NCI-H748 treated with DMSO at 0.1 percent for 48 hours (cell line): ENCODE results near the gene FBXO7.

Experiments
- DNase-seq: peaks from one replicate; lab custom pipeline; 2025; lab: John Stamatoyannopoulos, UW

FBXO7 gene

DNA sequence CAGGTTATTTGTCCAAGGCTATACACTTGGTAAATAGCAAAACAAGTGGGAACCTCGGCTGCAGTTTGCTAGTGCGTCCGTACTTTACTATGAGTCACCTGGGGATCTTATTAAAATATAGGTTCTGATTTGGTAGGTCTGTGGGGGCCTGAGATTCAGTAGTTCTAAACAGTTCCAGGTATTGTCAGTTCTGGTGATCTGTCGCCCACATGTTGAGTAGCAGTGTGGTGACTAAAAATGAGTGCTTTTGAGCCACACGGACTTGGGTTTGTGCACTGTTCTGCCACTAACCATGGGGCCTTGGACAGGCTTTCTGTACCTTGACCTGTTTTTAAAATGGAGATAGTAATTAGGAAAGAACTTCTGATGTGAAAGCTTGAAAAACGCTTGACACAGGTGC lies 15.7 kb downstream of the FBXO7 start:
- no peak for DNase-seq

DNA sequence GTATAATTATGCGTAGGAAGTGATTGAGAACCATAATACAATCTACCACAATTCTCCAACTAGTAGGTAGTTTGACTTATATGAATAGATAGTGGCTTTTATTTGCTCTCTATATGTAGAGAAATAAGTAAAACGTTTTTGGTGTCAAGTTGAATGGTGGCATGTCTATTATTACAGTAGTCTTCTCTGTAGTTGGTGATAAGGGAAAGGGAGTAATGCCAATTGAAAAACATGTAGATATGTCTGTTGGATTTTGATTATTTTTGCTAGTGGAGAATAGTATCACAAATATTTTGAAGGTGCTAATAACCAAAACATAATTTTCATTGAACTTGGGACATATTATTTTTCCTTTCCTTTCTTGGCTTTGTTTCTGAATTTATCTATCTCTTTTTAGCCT lies 17.5 kb downstream of the FBXO7 start:
- no peak for DNase-seq

GRCh38 chr22:32493551-32493950 lies 18.9 kb downstream of the FBXO7 start:
- DNase-seq: no peak

GRCh38 chr22:32494971-32495370 lies 20.4 kb downstream of the FBXO7 start:
- DNase-seq: no peak

DNA sequence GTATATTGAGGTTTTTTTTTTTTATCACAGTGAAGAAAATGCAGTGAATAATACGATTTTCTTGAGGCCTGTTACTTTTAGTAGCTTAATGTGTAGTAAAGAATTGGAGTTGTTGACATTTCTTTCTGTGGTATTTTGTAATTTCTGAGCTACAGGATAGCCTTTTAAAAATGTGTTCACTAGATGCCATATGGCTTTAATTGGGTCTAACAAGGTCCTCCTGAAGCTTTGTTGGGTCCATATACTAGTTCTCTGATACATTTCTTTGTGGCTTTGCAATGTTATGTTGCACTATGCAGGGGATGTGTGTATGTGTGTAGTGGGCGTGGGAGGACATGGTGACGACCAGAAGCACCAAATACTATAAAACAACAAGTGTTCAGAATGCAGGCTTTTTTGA lies 25.1 kb downstream of the FBXO7 start:
- DNase-seq: no peak

DNA sequence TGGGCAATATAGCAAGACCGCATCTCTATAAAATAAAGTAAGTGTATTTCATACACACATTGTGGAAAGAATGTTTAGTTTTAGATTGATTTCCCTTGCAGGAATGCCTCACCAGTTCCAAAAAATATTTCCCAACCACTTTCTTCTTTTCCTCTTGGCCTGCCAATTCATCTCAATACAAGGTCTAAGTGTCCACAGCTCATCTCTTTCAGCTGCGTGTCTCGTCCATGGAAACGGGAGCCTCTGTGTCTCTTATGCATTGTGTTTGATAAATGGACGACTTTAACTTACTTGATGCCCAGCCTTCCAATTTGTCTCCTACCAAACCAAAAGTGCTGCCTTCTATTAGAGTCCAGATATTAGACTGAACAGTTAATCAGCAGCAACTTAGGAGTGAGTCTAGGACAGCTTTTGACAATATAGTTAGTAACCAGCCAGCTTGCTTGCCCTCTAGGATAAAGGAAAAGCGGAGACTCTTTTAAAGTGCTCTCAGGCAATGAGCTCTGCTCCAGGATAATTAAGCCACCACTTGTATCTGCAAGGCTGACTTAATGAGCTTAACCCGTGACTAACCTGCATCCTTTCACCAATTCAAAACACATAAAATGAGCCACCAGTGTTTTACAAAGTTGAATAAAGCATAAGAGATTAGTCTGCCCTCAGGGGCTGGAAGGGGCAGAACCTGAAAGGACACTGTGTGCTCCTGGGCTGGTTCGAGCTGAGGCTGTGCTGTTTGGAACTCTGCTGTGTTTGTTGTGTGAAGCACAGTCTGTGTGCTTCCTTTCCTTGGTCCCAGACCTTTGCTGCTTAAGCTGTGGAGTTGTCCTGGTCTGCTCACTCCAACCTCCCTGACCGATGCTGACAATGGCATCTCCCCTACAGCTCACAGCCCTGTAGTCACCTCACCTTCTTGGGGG lies 27.5 kb downstream of the FBXO7 start:
- no peak for DNase-seq

DNA sequence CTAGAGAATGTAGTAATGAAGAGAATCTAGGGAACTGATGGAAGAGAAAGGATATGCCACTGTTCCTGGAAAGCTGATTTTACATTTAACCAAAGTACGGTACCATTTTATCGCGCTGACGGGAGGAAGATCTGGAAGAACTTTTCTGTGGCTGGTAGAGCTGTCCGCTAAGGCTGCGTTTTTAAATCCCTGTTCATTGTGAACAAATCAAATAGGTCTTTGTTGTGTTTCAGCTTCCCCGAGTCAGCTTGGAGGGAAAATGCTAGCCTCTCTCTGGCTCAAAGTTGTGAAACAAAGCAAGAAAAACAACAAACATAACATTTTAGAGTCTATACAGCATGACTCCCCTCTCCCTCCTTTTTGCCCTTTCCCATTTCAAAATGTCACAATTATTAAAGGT lies 34.4 kb downstream of the FBXO7 start:
- DNase-seq: no peak

DNA sequence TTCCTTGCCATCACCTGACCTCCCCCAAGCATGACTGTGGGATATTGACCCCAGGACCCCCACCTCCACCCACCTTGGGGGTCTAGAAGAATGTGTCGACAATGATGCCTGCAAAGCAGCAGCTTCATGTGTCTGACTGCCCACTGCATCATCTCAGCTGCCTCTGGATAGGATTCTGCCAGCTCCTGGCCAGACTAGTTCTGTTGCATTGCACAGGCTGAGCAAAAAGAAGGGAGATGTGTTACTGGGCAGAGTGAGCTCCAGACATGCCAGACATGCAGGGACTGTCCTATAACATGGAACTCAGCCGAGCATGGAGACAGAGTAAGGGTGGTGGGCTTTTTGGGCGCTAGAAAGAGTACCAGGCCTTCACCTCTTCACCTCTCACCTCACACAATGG lies 36.7 kb downstream of the FBXO7 start:
- no peak for DNase-seq

DNA sequence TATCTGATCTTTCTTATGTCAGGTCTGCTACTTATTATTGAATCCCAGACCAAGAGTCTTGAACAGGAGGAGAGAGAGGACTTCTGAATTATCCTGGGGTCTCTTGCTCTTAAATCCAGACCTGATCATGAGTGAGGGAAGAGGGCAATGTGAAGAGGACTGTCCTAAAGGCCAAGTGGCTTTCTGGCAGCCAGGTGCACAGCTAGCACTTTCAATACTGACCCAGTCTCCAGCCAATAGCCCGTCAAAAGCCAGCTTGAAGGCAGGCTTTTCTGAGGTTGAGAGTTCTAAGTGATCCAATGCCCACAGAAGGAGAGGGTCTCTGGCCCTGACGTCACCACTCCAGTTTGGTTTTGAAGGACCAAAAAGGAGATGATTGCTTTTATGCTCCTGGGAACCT lies 37.2 kb downstream of the FBXO7 start:
- no peak for DNase-seq

GRCh38 chr22:32512267-32512982 lies 37.8 kb downstream of the FBXO7 start:
- no peak for DNase-seq

- no peak for DNase-seq
Measured at GRCh38 chr22:32515084-32515483, 40.5 kb downstream of the FBXO7 start.

DNA sequence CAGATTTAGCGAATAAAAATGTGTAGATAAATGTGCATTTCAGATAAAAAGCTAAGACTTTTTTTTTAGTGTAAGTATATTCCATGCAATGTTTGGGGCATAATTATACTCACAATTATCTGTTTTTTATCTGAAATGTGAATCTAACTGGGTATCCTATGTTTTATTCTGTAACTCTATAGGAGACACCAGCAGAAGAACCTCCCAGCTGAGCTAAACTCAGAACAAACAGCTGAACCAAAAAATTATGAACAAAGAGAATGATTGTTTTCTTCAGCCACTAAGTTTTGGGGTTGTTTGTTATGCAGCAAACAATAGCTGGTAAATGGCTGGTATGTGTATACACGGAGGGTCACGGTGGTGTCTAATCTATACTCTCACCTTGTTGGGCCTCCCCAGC lies 42.9 kb downstream of the FBXO7 start:
- no peak for DNase-seq

GRCh38 chr22:32517921-32518320 lies 43.3 kb downstream of the FBXO7 start:
- DNase-seq: no peak

- DNase-seq: no peak
Measured at GRCh38 chr22:32518381-32518780, 43.8 kb downstream of the FBXO7 start.

DNA sequence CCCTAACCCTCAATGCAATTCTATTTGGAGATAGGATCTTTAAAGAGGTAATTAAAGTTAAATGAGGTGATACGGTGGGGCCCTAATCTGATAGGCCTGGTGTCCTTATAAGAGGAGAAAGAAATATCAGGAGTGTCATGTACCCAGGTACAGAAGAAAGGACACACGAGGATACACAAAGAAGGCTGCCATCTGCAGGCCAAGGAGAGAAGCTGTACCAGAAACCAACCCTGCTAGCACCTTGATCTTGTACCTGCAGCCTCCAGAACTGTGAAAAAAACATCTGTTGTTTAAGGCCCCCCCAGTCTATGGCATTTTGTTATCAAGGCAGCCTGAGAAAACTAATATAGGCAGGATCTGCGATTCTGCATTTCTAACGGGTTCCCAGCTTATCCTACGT lies 44.2 kb downstream of the FBXO7 start:
- no peak for DNase-seq

DNA sequence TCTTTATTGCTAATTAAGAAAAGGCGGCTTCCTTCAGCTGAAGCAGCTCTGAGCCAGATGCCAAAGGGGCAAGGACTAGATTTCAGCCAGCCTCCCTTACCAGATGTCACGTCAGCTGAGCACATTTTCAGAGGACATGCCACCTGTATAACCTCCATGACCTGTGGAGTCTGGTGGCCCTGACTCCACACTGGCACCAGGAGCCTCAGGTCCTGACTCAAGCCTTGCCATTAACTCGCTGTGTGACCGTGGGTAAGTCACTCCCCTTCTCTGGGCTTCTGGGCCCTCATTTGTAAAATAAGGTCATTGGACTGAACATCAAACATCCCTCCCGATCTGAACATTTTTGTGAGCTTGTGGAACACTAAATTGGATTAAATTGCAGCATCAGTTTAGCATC lies 46.0 kb downstream of the FBXO7 start:
- DNase-seq: no peak

DNA sequence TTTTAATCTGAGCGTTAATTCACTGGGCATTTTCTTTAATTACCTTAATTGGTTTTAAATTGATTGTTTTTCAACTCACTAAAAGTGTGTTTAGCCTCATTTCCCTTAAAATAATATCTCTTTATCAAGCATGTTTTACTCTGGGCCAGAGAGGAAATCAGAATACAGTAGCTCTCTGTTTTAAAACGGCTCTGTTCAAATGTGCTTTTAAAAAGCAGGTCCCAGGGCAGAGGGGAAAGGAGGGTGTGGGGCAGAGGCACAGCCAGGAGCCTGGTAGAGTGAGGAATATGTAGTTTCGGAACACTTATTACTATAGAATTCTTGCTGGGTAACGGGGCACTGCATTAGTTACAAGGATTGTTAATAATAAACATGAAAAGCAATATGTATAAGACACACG lies 47.6 kb downstream of the FBXO7 start:
- DNase-seq: no peak

GRCh38 chr22:32527756-32528155 lies 53.1 kb downstream of the FBXO7 start:
- no peak for DNase-seq

GRCh38 chr22:32528316-32528715 lies 53.7 kb downstream of the FBXO7 start:
- DNase-seq: no peak

- peak; percentile 13 for DNase-seq
Measured at GRCh38 chr22:32528984-32529982, 54.7 kb downstream of the FBXO7 start.

- DNase-seq: no peak
Measured at GRCh38 chr22:32531228-32531627, 56.6 kb downstream of the FBXO7 start.
